ENCODE measurements around the gene FSD2. TPM values are rescaled to one million over a fixed set of nuclear protein-coding genes. Genes with fewer than 3 reads are reported as not detected.

Gene FSD2
- total and polyA plus RNA-seq, 2 of the 8 experiments (the other 6 are each of a cell fraction or from before 2014, with no cell fraction given) = 0.02 TPM; not detected in 1

- TF ChIP-seq CHD7 (IDR thresholded peaks at IDR 0.05; ENCODE audit: insufficient replicate concordance, low read length) = no peak
- TF ChIP-seq NRF1 (IDR thresholded peaks at IDR 0.05; ENCODE audit: low read depth, low read length) = no peak
- no peak for TF ChIP-seq SIRT6 (IDR thresholded peaks at IDR 0.05; ENCODE audit: low read length)
- no peak for TF ChIP-seq SRF (IDR thresholded peaks at IDR 0.05; ENCODE audit: low read depth, low read length)
- TF ChIP-seq POU5F1 (IDR thresholded peaks at IDR 0.05; ENCODE audit: low read depth, low read length) = no peak
- no peak for TF ChIP-seq EZH2 (IDR thresholded peaks at IDR 0.05; ENCODE audit: low read depth, low read length, severe bottlenecking)
- TF ChIP-seq USF2 (IDR thresholded peaks at IDR 0.05; ENCODE audit: low read length) = no peak
- TF ChIP-seq EGR1 (IDR thresholded peaks at IDR 0.05; ENCODE audit: borderline replicate concordance, low read depth, low read length) = no peak
- no peak for TF ChIP-seq CBX8 (IDR thresholded peaks at IDR 0.05; ENCODE audit: borderline replicate concordance, low read depth, low read length)
- TF ChIP-seq KDM5A (IDR thresholded peaks at IDR 0.05; ENCODE audit: low read length) = no peak
- no peak for TF ChIP-seq NANOG (IDR thresholded peaks at IDR 0.05; ENCODE audit: insufficient read depth, low read depth, low read length, poor library complexity, severe bottlenecking)
These were observed 67.9 kb downstream of the FSD2 start (continued) for GRCh38 chr15:82737975-82738374.
